NCI-H226 (cell line): Measurements from ENCODE around the gene FEM1C.
"Not testable (repeated sequence)": the region's sequence is repeated elsewhere in the genome, so short reads cannot be mapped to it uniquely, and the experiment has no call there.

Source experiments
- DNase-seq: peaks from one replicate; pipeline ENCODE4 v3.0.0-alpha.2; 2015

Gene FEM1C

GRCh38 chr5:115514220-115514619 lies 30.4 kb downstream of the FEM1C start:
- no peak for DNase-seq

GRCh38 chr5:115511632-115512031 lies 32.9 kb downstream of the FEM1C start:
- no peak for DNase-seq

GRCh38 chr5:115510145-115510645 lies 34.4 kb downstream of the FEM1C start:
- DNase-seq, result no peak

GRCh38 chr5:115509547-115509946 lies 35.0 kb downstream of the FEM1C start:
- no peak for DNase-seq

- DNase-seq, result peak; percentile 24
These were observed 36.9 kb downstream of the FEM1C start for GRCh38 chr5:115507681-115508080.

- DNase-seq, result no peak
These were observed 41.2 kb downstream of the FEM1C start for GRCh38 chr5:115503420-115503819.

GRCh38 chr5:115501464-115502210 lies 42.9 kb downstream of the FEM1C start:
- no peak for DNase-seq

- no peak for DNase-seq
These were observed 44.4 kb downstream of the FEM1C start for GRCh38 chr5:115500225-115500624.

GRCh38 chr5:115496936-115497576 lies 47.5 kb downstream of the FEM1C start:
- DNase-seq, result no peak

- no peak for DNase-seq
These were observed 49.8 kb downstream of the FEM1C start for GRCh38 chr5:115494570-115495289.

- DNase-seq, result no peak
These were observed 54.0 kb downstream of the FEM1C start for GRCh38 chr5:115490596-115490995.

GRCh38 chr5:115489733-115490132 lies 54.8 kb downstream of the FEM1C start:
- DNase-seq, result no peak

- DNase-seq, result no peak
These were observed 56.8 kb downstream of the FEM1C start for GRCh38 chr5:115487756-115488155.

- DNase-seq, result no peak
These were observed 57.4 kb downstream of the FEM1C start for GRCh38 chr5:115487168-115487567.

- no peak for DNase-seq
These were observed 57.8 kb downstream of the FEM1C start for GRCh38 chr5:115486728-115487127.

GRCh38 chr5:115484368-115484767 lies 60.2 kb downstream of the FEM1C start:
- no peak for DNase-seq

- DNase-seq, result no peak
These were observed 63.7 kb downstream of the FEM1C start for GRCh38 chr5:115480900-115481299.

GRCh38 chr5:115480271-115480670 lies 64.3 kb downstream of the FEM1C start:
- DNase-seq, result no peak

- not testable (repeated sequence) for DNase-seq
These were observed 65.3 kb downstream of the FEM1C start for GRCh38 chr5:115479166-115479873.

- DNase-seq, result no peak
These were observed 66.3 kb downstream of the FEM1C start for GRCh38 chr5:115478281-115478680.

GRCh38 chr5:115477581-115477980 lies 67.0 kb downstream of the FEM1C start:
- no peak for DNase-seq

GRCh38 chr5:115475788-115476187 lies 68.8 kb downstream of the FEM1C start:
- no peak for DNase-seq
